C4-2B (cell line): ENCODE measurements around the gene NELL1.

Experiments used
- CTCF ChIP-seq: fragments of 450-650 bp; conservative IDR thresholded peaks from 2 replicates; pipeline ENCODE4 v1.5.1; 2017; ENCODE audit warnings: mild to moderate bottlenecking
- ZFX ChIP-seq: fragments of 450-650 bp; IDR thresholded peaks from 2 replicates; pipeline ENCODE4 v1.6.1; 2017

GRCh38 chr11:21173476-21173875, 504.1 kb downstream of the NELL1 start:
- no peak for TF ChIP-seq CTCF
- TF ChIP-seq ZFX: no peak
